Esophagus mucosa (tissue), 1 donor: ENCODE data around the gene SYNCRIP. TPM values are rescaled to one million over a fixed set of nuclear protein-coding genes. Genes with fewer than 3 reads are reported as not detected.
A peak's percentile ranks its signal among the peaks of the same experiment; 100 is the strongest.
"Not testable (repeated sequence)": the region's sequence is repeated elsewhere in the genome, so short reads cannot be mapped to it uniquely, and the experiment has no call there.

Source experiments
- ATAC-seq: fragments of 200-7000 bp; cut with Tn5 transposase; one replicate; pipeline ENCODE4 v1.9.1; 2020
- total RNA-seq: library from RNA; stranded (reverse); gene quantifications from one replicate; pipeline ENCODE4 v1.2.4, GENCODE V29; 2023
- donor health status: DM: yes; HTN: yes; CAD: no.

The SYNCRIP gene
- 90.9 TPM for total RNA-seq

- peak; percentile 94 for ATAC-seq
Observed at GRCh38 chr6:85642774-85643536, at the start of gene SYNCRIP. TSS of gene SYNCRIP (minus strand) at chr6:85642886. CDS start at chr6:85641439, 1,447 bp downstream.

- no peak for ATAC-seq
Observed at GRCh38 chr6:85691478-85691877, 48.8 kb upstream of the SYNCRIP start.

GRCh38 chr6:85690071-85690470, 47.4 kb upstream of the SYNCRIP start:
- no peak for ATAC-seq

GRCh38 chr6:85685713-85686112, 43.0 kb upstream of the SYNCRIP start:
- ATAC-seq: no peak

GRCh38 chr6:85684809-85685171, 42.1 kb upstream of the SYNCRIP start:
- no peak for ATAC-seq

- no peak for ATAC-seq
Observed at GRCh38 chr6:85684133-85684808, 41.6 kb upstream of the SYNCRIP start.

GRCh38 chr6:85681899-85682298, 39.2 kb upstream of the SYNCRIP start:
- not testable (repeated sequence) for ATAC-seq

- ATAC-seq: no peak
Observed at GRCh38 chr6:85680388-85680787, 37.7 kb upstream of the SYNCRIP start.

GRCh38 chr6:85679445-85680123, 36.9 kb upstream of the SYNCRIP start:
- ATAC-seq: no peak

GRCh38 chr6:85678602-85679444, 36.1 kb upstream of the SYNCRIP start:
- peak; percentile 99 for ATAC-seq

- no peak for ATAC-seq
Observed at GRCh38 chr6:85678026-85678601, 35.4 kb upstream of the SYNCRIP start.

- no peak for ATAC-seq
Observed at GRCh38 chr6:85677234-85677956, 34.7 kb upstream of the SYNCRIP start.

GRCh38 chr6:85676086-85676729, 33.5 kb upstream of the SYNCRIP start:
- no peak for ATAC-seq

- ATAC-seq: peak; percentile 38
Observed at GRCh38 chr6:85675030-85675819, 32.5 kb upstream of the SYNCRIP start.

GRCh38 chr6:85674604-85675003, 31.9 kb upstream of the SYNCRIP start:
- ATAC-seq: no peak

GRCh38 chr6:85673198-85674139, 30.8 kb upstream of the SYNCRIP start:
- ATAC-seq: no peak

GRCh38 chr6:85672623-85673022, 29.9 kb upstream of the SYNCRIP start:
- ATAC-seq: no peak

GRCh38 chr6:85672050-85672449, 29.4 kb upstream of the SYNCRIP start:
- no peak for ATAC-seq

- no peak for ATAC-seq
Observed at GRCh38 chr6:85670573-85670972, 27.9 kb upstream of the SYNCRIP start.
